K562 (cell line): ENCODE data around the gene NFATC2. TPM values are rescaled to one million over a fixed set of nuclear protein-coding genes. Genes with fewer than 3 reads are reported as not detected.

Source experiments
- CBFA2T3 ChIP-seq: fragments of 450-650 bp; IDR thresholded peaks from 2 replicates; pipeline ENCODE4 v1.6.1; 2017
- CBX1 ChIP-seq: sonication (generic); IDR thresholded peaks from 2 replicates; pipeline ENCODE4 v1.6.1; 2016; ENCODE audit warnings: antibody characterized with exemption, low read depth, mild to moderate bottlenecking
- DMBX1 ChIP-seq: fragments of 250-450 bp; sonication (Bioruptor Pico); IDR thresholded peaks from 2 replicates; pipeline ENCODE4 v1.8.0; 2022; ENCODE audit warnings: inconsistent platforms, mild to moderate bottlenecking, moderate library complexity, borderline replicate concordance
- DNMT1 ChIP-seq: fragments of 450-650 bp; IDR thresholded peaks from 2 replicates; pipeline ENCODE4 v1.6.1; 2016; ENCODE audit warnings: antibody characterized with exemption, mild to moderate bottlenecking
- EHMT2 ChIP-seq: fragments of 450-650 bp; IDR thresholded peaks from 2 replicates; pipeline ENCODE4 v1.6.1; 2018; ENCODE audit warnings: antibody characterized with exemption
- FOXJ2 ChIP-seq: fragments of 200-800 bp; sonication (Bioruptor generic); IDR thresholded peaks from 2 replicates; pipeline ENCODE4 v1.6.1; 2016; ENCODE audit warnings: missing genetic modification characterization, missing compliant biosample characterization
- FOXK1 ChIP-seq: sonication (generic); formaldehyde crosslinking; IDR thresholded peaks from 2 replicates; pipeline ENCODE4 v1.8.0; 2022; ENCODE audit warnings: missing genetic modification reagents, mild to moderate bottlenecking, borderline replicate concordance
- HES1 ChIP-seq: fragments of 450-650 bp; IDR thresholded peaks from 2 replicates; pipeline ENCODE4 v1.6.1; 2016; ENCODE audit warnings: low read depth, mild to moderate bottlenecking, moderate library complexity
- MAZ ChIP-seq, 2 experiments: fragments of 450-650 bp in 1 of 2; sonication (generic) in 1 of 2; formaldehyde crosslinking; IDR thresholded peaks in 1 of 2; conservative IDR thresholded peaks in 1 of 2; 2 replicates each; pipeline versions ENCODE4 v1.4.0 to v1.5.0; 2020; ENCODE audit warnings: mild to moderate bottlenecking in 1 of 2, missing genetic modification reagents in 1 of 2
- MECOM ChIP-seq: fragments of 250-450 bp; sonication (Bioruptor Pico); IDR thresholded peaks from 2 replicates; pipeline ENCODE4 v1.8.0; 2022; ENCODE audit warnings: inconsistent platforms
- MNT ChIP-seq, 2 experiments: fragments of 450-650 bp; conservative IDR thresholded peaks; 2 replicates each; pipeline ENCODE4 v1.6.1; 2017; ENCODE audit warnings: mild to moderate bottlenecking in 2 of 2, moderate library complexity in 2 of 2
- NCOA1 ChIP-seq: fragments of 450-650 bp; IDR thresholded peaks from 2 replicates; pipeline ENCODE4 v1.6.1; 2016; ENCODE audit warnings: low read depth
- PATZ1 ChIP-seq: fragments of 250-450 bp; sonication (Bioruptor Pico); IDR thresholded peaks from 2 replicates; pipeline ENCODE4 v1.5.0; 2020; ENCODE audit warnings: mild to moderate bottlenecking, borderline replicate concordance
- PRDM10 ChIP-seq: fragments of 450-650 bp; IDR thresholded peaks from 2 replicates; pipeline ENCODE4 v1.6.1; 2018; ENCODE audit not compliant: partially characterized antibody
- RBBP5 ChIP-seq: fragments of 200-600 bp; sonication (generic); IDR thresholded peaks from 2 replicates; pipeline ENCODE4 v1.6.1; 2012; ENCODE audit warnings: borderline replicate concordance, mild to moderate bottlenecking, low read length, control low read depth, inconsistent platforms; ENCODE audit not compliant: insufficient read depth, poor library complexity, severe bottlenecking
- SMARCA4 ChIP-seq: fragments of 450-650 bp; IDR thresholded peaks from 2 replicates; pipeline ENCODE4 v1.6.1; 2016
- ZEB2 ChIP-seq: fragments of 450-650 bp; IDR thresholded peaks from 2 replicates; pipeline ENCODE4 v1.6.1; 2016
- ZNF175 ChIP-seq: fragments of 200-800 bp; sonication (Bioruptor generic); IDR thresholded peaks from 2 replicates; pipeline ENCODE4 v1.6.1; 2016; ENCODE audit warnings: low read depth, mild to moderate bottlenecking, missing genetic modification characterization, missing compliant biosample characterization
- ZNF184 ChIP-seq: sonication (generic); formaldehyde crosslinking; IDR thresholded peaks from 2 replicates; pipeline ENCODE4 v1.5.0; 2020; ENCODE audit warnings: missing genetic modification reagents
- ZNF408 ChIP-seq: fragments of 250-450 bp; sonication (Bioruptor Pico); IDR thresholded peaks from 2 replicates; pipeline ENCODE4 v1.4.0; 2020; ENCODE audit warnings: low read depth, mild to moderate bottlenecking, moderate library complexity
- ZNF41 ChIP-seq: fragments of 250-450 bp; sonication (Bioruptor Pico); conservative IDR thresholded peaks from 2 replicates; pipeline ENCODE4 v1.4.0; 2020; ENCODE audit warnings: mild to moderate bottlenecking
- ZNF589 ChIP-seq: fragments of 200-800 bp; sonication (Bioruptor generic); IDR thresholded peaks from 2 replicates; pipeline ENCODE4 v1.6.1; 2016; ENCODE audit warnings: low read depth, missing genetic modification characterization, missing compliant biosample characterization
- polyA plus RNA-seq, 8 experiments: library from polyadenylated mRNA; depleted of rRNA in 4 of 8; stranded (reverse) in 5 of 8; unstranded in 3 of 8; fragments of >200 nt; fragmentation: Nextera tagmentation in 2 of 8; fragmentation: Illumina TruSeq in 1 of 8; extraction: Ambion mirVana in 2 of 8; extraction: Trizol in 1 of 8; gene quantifications; 2 replicates each; pipeline versions ENCODE4 v1.2.1 to v1.2.3, GENCODE V29; 2011 to 2014; ENCODE audit warnings: inconsistent platforms in 1 of 8, missing spikeins in 1 of 8
- total RNA-seq, 7 experiments: library from RNA; depleted of rRNA in 6 of 7; stranded (reverse); fragments of >200 nt in 6 of 7; fragmentation: Illumina TruSeq in 2 of 7; extraction: Trizol in 2 of 7; gene quantifications; 2 replicates each; pipeline versions ENCODE4 v1.2.1 to v1.2.3, GENCODE V29; 2011 to 2021; ENCODE audit warnings: low replicate concordance in 1 of 7

The NFATC2 gene
- total and polyA plus RNA-seq, 9 of the 15 experiments (the other 6 are each of a cell fraction or from before 2014, with no cell fraction given) = 1.9 to 11.2 (median 3.0) TPM

- no peak for TF ChIP-seq MAZ (CRISPR knock-in tag; conservative IDR thresholded peaks at IDR 0.05 in 1 of 2, IDR thresholded peaks at IDR 0.05 in 1 of 2)
- TF ChIP-seq ZEB2 = no peak
- TF ChIP-seq FOXJ2 = no peak
- peak; percentile 53; the same call in 1 of the 2 replicates for TF ChIP-seq SMARCA4
- peak; percentile 75; the same call in 1 of the 2 replicates for TF ChIP-seq EHMT2
- no peak for TF ChIP-seq ZNF408
- 0 out of 4 replicates have a peak, but pooled peaks of 1 of the 2 experiments have one; percentile 15 for TF ChIP-seq MNT (conservative IDR thresholded peaks at IDR 0.05)
- no peak for TF ChIP-seq ZNF589 (CRISPR knock-in tag)
- no peak for TF ChIP-seq ZNF175 (CRISPR knock-in tag)
- no peak for TF ChIP-seq DMBX1 (CRISPR knock-in tag)
- no peak for TF ChIP-seq HES1
- TF ChIP-seq PATZ1 (CRISPR knock-in tag) = no peak
- TF ChIP-seq FOXK1 (CRISPR knock-in tag) = no peak
- TF ChIP-seq RBBP5 = no peak
- TF ChIP-seq ZNF41 (CRISPR knock-in tag) = no peak
- peak; percentile 61 for TF ChIP-seq CBFA2T3
- no peak for TF ChIP-seq MECOM
- no peak for TF ChIP-seq DNMT1
- no peak for TF ChIP-seq CBX1
- no peak for TF ChIP-seq ZNF184 (CRISPR knock-in tag)
- TF ChIP-seq NCOA1 = no peak
- TF ChIP-seq PRDM10 = no peak
Observed at GRCh38 chr20:51529081-51529681, 13.3 kb downstream of the NFATC2 start (continued).
